Nephron progenitor cell (in vitro differentiated cells): ENCODE data around the gene TMEM101.
A peak's percentile ranks its signal among the peaks of the same experiment; 100 is the strongest.

ENCODE experiments used
- DNase-seq: peaks from one replicate; pipeline ENCODE4 v3.0.0; 2021
- H3K27ac Mint-ChIP-seq: 2 replicates; pipeline ENCODE4 v1.8.0; 2021; ENCODE audit warnings: mild to moderate bottlenecking, moderate library complexity, mixed read lengths
- H3K27me3 Mint-ChIP-seq: 2 replicates; pipeline ENCODE4 v1.8.0; 2021; ENCODE audit warnings: mild to moderate bottlenecking, low read depth, mixed read lengths; ENCODE audit not compliant: poor library complexity
- H3K36me3 Mint-ChIP-seq: 2 replicates; pipeline ENCODE4 v1.8.0; 2021; ENCODE audit warnings: low read depth, mixed read lengths
- H3K4me1 Mint-ChIP-seq: 2 replicates; pipeline ENCODE4 v1.8.0; 2021; ENCODE audit warnings: mixed read lengths
- H3K4me3 Mint-ChIP-seq: 2 replicates; pipeline ENCODE4 v1.8.0; 2021; ENCODE audit warnings: mild to moderate bottlenecking, moderate library complexity, mixed read lengths
- H3K9me3 Mint-ChIP-seq: 2 replicates; pipeline ENCODE4 v1.8.0; 2021; ENCODE audit warnings: mild to moderate bottlenecking, moderate library complexity, mixed read lengths
- CTCF ChIP-seq: fragments of 200-600 bp; sonication (generic); IDR thresholded peaks from 2 replicates; pipeline ENCODE4 v1.5.0; 2021; ENCODE audit warnings: antibody characterized with exemption

The TMEM101 gene

GRCh38 chr17:44014437-44015172 is at the start of gene TMEM101:
TMEM101 (minus strand) TSS chr17:44014963; CDS start chr17:44014952, 11 bp downstream.
- Mint-ChIP-seq H3K27ac (peak within 1 kb of the TSS; percentile 99), H3K36me3 (peaks cover 15% of the 10 kb centered on the region), H3K9me3 (no peaks in the 10 kb centered on the region), H3K4me3 (peak within 1 kb of the TSS; percentile 100), H3K4me1 (peaks cover 21% of the 10 kb centered on the region), H3K27me3 (no peaks in the 10 kb centered on the region)
- DNase-seq: peak; percentile 81
- TF ChIP-seq CTCF: no peak

DNA sequence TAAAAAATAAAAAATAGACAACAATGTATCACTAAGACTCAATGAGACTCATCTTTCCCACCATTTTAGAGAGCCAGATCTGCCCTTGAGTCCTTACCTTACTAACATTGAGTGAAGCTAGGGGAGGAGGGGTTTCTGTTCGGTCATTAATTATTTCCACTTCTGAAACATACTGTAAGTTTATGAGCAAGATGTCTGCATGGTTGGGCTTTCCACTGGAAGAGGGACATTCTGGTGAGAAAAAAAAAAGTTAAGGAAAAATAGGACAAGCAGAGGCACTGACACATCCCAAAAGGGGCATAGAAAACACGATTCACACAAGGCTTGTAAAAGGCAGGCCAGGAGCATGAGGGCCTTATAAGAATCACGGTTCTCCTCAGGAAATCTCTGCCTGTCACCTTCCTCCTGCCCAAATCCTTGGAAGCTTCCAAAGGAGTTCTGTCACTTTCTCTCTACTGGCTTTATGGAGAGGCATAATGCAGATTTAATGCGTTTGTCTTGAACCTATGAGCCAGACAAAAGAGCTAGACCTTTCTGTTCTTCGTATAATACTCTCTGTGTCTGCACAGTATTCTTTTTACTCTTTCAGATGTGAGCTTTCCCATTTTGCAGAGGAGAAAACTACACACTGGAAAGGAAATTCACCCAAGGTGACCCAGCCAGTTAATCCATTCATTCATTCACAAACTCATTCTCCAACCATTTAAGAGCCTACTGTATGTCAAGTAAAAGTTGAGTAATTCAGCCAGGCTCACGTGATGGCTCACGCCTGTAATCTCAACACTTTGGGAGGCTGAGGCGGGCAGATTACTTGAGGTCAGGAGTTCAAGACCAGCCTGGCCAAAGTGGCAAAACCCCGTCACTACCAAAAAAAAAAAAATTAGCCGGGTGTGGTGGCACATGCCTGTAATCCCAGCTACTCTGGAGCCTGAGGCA is 49.2 kb upstream of the TMEM101 start:
- H3K9me3 Mint-ChIP-seq: no peaks in the 10 kb centered on the region
- peak overlapping the region; percentile 59 for H3K4me3 Mint-ChIP-seq
- TF ChIP-seq CTCF: no peak
- no peaks in the 10 kb centered on the region for H3K27me3 Mint-ChIP-seq
- no peak for DNase-seq
- H3K4me1 Mint-ChIP-seq: peaks cover 39% of the 10 kb centered on the region
- H3K36me3 Mint-ChIP-seq: peaks cover 53% of the 10 kb centered on the region
- H3K27ac Mint-ChIP-seq: peak overlapping the region; percentile 85

DNA sequence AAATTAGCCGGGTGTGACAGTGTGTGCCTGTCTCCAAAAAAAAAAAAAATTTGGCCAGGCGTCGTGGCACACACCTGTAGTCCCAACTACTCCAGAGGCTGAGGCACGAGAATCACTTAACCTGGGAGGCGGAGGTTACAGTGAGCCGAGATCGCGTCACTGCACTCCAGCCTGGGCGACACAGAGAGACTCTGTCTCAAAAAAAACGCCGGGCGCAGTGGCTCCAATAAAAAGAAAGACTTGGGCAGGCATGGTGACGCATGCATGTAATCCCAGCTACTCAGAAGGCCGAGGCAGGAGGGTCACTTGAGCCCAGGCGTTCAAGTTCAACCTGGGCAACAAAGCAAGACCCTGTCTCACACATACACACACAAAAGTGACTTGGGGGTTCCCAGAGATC is 48.1 kb upstream of the TMEM101 start:
- TF ChIP-seq CTCF: no peak
- H3K27me3 Mint-ChIP-seq: peaks cover 3% of the 10 kb centered on the region
- H3K9me3 Mint-ChIP-seq: no peaks in the 10 kb centered on the region
- H3K4me1 Mint-ChIP-seq: peaks cover 34% of the 10 kb centered on the region
- DNase-seq: no peak
- H3K36me3 Mint-ChIP-seq: peaks cover 64% of the 10 kb centered on the region
- H3K27ac Mint-ChIP-seq: peak overlapping the region; percentile 85
- no peak overlapping the region for H3K4me3 Mint-ChIP-seq

DNA sequence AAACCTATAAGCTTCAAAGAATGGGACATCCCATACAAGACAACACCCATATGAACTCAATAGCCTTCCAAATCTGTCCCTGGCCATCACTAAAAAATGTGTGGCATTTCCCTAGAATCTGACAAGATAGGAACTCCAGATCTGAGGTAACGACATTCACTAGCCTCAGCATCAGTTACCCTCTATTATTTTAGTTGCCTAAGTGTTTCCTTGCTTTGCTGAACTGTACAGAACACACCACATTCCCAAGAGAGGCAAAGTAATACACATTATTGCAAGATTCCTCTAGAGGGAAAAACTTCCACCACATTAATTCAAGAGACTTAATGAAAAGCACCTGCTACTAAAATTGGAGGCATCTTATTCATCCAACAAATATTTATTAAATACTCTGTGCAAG is 46.7 kb upstream of the TMEM101 start:
- TF ChIP-seq CTCF: no peak
- H3K27ac Mint-ChIP-seq: no peak overlapping the region
- DNase-seq: no peak
- H3K36me3 Mint-ChIP-seq: peaks cover 71% of the 10 kb centered on the region
- H3K27me3 Mint-ChIP-seq: peaks cover 3% of the 10 kb centered on the region
- H3K4me1 Mint-ChIP-seq: peaks cover 24% of the 10 kb centered on the region
- no peaks in the 10 kb centered on the region for H3K9me3 Mint-ChIP-seq
- H3K4me3 Mint-ChIP-seq: no peak overlapping the region

- peaks cover 3% of the 10 kb centered on the region for H3K27me3 Mint-ChIP-seq
- no peak overlapping the region for H3K27ac Mint-ChIP-seq
- peaks cover 18% of the 10 kb centered on the region for H3K4me1 Mint-ChIP-seq
- no peak overlapping the region for H3K4me3 Mint-ChIP-seq
- no peak for TF ChIP-seq CTCF
- no peak for DNase-seq
- H3K36me3 Mint-ChIP-seq: peaks cover 79% of the 10 kb centered on the region
- no peaks in the 10 kb centered on the region for H3K9me3 Mint-ChIP-seq
Observed at GRCh38 chr17:44059101-44059892, 44.5 kb upstream of the TMEM101 start.
